Liver (tissue), 3 donors: ENCODE results near the gene ZBTB26.

ENCODE experiments used
- CTCF ChIP-seq: fragments of 150-350 bp; IDR thresholded peaks from 2 replicates; pipeline ENCODE4 v1.5.1; 2017; ENCODE audit warnings: improper control_type of control experiment, low read depth, low read length; ENCODE audit not compliant: missing input control
- FOXA1 ChIP-seq: IDR thresholded peaks from 2 replicates; pipeline ENCODE4 v1.6.1; 2016; ENCODE audit warnings: antibody characterized with exemption
- GABPA ChIP-seq, 2 donors: IDR thresholded peaks in 1 of 2; conservative IDR thresholded peaks in 1 of 2; 2 replicates each; pipeline ENCODE4 v1.6.1; 2016; ENCODE audit warnings: antibody characterized with exemption in 2 of 2, mild to moderate bottlenecking in 1 of 2, moderate library complexity in 1 of 2
- MAX ChIP-seq: IDR thresholded peaks from 2 replicates; pipeline ENCODE4 v1.6.1; 2016; ENCODE audit warnings: antibody characterized with exemption
- REST ChIP-seq: IDR thresholded peaks from 2 replicates; pipeline ENCODE4 v1.6.1; 2016; ENCODE audit warnings: antibody characterized with exemption, mild to moderate bottlenecking
- RXRA ChIP-seq, 2 donors: IDR thresholded peaks; 2 replicates each; pipeline ENCODE4 v1.6.1; 2017 to 2018; ENCODE audit warnings: antibody characterized with exemption in 2 of 2, mild to moderate bottlenecking in 1 of 2
- SP1 ChIP-seq: IDR thresholded peaks from 2 replicates; pipeline ENCODE4 v1.6.1; 2018; ENCODE audit warnings: antibody characterized with exemption, mild to moderate bottlenecking
- TAF1 ChIP-seq: conservative IDR thresholded peaks from 2 replicates; pipeline ENCODE4 v1.6.1; 2016; ENCODE audit warnings: antibody characterized with exemption, mild to moderate bottlenecking
- YY1 ChIP-seq: IDR thresholded peaks from 2 replicates; pipeline ENCODE4 v1.6.1; 2016; ENCODE audit warnings: antibody characterized with exemption, mild to moderate bottlenecking
- donor health status: healthy.
- donor health status: healthy.

- TF ChIP-seq CTCF: no peak
- TF ChIP-seq SP1: peak; percentile 28
- TF ChIP-seq RXRA (IDR thresholded peaks at IDR 0.05): peak; percentile 29 to 58
- TF ChIP-seq MAX: peak; percentile 71
- TF ChIP-seq REST: peak; percentile 60
- TF ChIP-seq YY1: peak; percentile 78
- TF ChIP-seq TAF1: peak; percentile 36
- TF ChIP-seq FOXA1: no peak
- TF ChIP-seq GABPA (IDR thresholded peaks at IDR 0.05 in 1 of 2, conservative IDR thresholded peaks at IDR 0.05 in 1 of 2): peak; percentile 86 to 98
These were observed 18.2 kb downstream of the ZBTB26 start, which contains the start of gene ZBTB6 for GRCh38 chr9:122912964-122913673.
